Lung (tissue), 12 donors: ENCODE measurements around the gene TMEM61. TPM values are rescaled to one million over a fixed set of nuclear protein-coding genes. Genes with fewer than 3 reads are reported as not detected.
A peak's percentile ranks its signal among the peaks of the same experiment; 100 is the strongest.

Experiments used
- ATAC-seq: fragments of 200-7000 bp; cut with Tn5 transposase; one replicate; pipeline ENCODE4 v1.9.1; 2020; ENCODE audit warnings: moderate number of reproducible peaks; ENCODE audit not compliant: insufficient read depth, low FRiP score
- DNase-seq, 3 donors: peaks; one replicate each; pipeline ENCODE4 v3.0.0-alpha.2; 2013 to 2017
- H3K27ac ChIP-seq, 2 donors: one replicate each; pipeline ENCODE4 v1.5.1; 2013; ENCODE audit warnings: mild to moderate bottlenecking in 2 of 2, moderate library complexity in 2 of 2, control low read depth in 1 of 2, inconsistent platforms in 1 of 2, low read depth in 1 of 2, low read length in 1 of 2
- H3K27me3 ChIP-seq, 3 donors: one replicate each; pipeline ENCODE4 v1.5.1; 2013; ENCODE audit warnings: low read length in 2 of 3; ENCODE audit not compliant: control insufficient read depth in 3 of 3, insufficient read depth in 3 of 3
- H3K36me3 ChIP-seq, 4 donors: one replicate each; pipeline ENCODE4 v1.5.1; 2013; ENCODE audit warnings: low read length in 4 of 4, mild to moderate bottlenecking in 1 of 4, moderate library complexity in 1 of 4; ENCODE audit not compliant: control insufficient read depth in 4 of 4, insufficient read depth in 4 of 4
- H3K4me1 ChIP-seq, 5 donors: one replicate each; pipeline ENCODE4 v1.5.1; 2013; ENCODE audit warnings: low read length in 5 of 5, mild to moderate bottlenecking in 2 of 5, moderate library complexity in 1 of 5; ENCODE audit not compliant: control insufficient read depth in 5 of 5, insufficient read depth in 5 of 5
- H3K4me3 ChIP-seq: one replicate; pipeline ENCODE4 v1.5.1; 2013; ENCODE audit warnings: mild to moderate bottlenecking, control low read depth, moderate library complexity
- H3K9ac ChIP-seq, 2 donors: one replicate each; pipeline ENCODE4 v1.5.1; 2013; ENCODE audit warnings: low read length in 2 of 2, control low read depth in 1 of 2; ENCODE audit not compliant: insufficient read depth in 1 of 2
- H3K9me3 ChIP-seq, 4 donors: one replicate each; pipeline ENCODE4 v1.5.1; 2013; ENCODE audit warnings: low read length in 3 of 4, mild to moderate bottlenecking in 1 of 4, moderate library complexity in 1 of 4; ENCODE audit not compliant: control insufficient read depth in 4 of 4, insufficient read depth in 3 of 4
- WGBS, 2 donors: extraction: QIAGEN DNeasy Blood & Tissue Kit; methylation state at CpG; one replicate each; pipeline ENCODE4 v1.1.7; 2013; 5-methylcytosine and 5-hydroxymethylcytosine counted together
- polyA plus RNA-seq, 2 donors: library from polyadenylated mRNA; stranded (reverse); fragments of 200-250 nt; gene quantifications; one replicate each; pipeline ENCODE4 v1.2.1, GENCODE V29; 2013
- total RNA-seq, 2 donors: library from RNA; depleted of rRNA in 1 of 2; stranded (reverse); fragments of >200 nt in 1 of 2; gene quantifications; one replicate each; pipeline ENCODE4 v1.2.1, GENCODE V29; 2014 to 2021
- TF ChIP-seq, protein P1 (sequence below): IDR thresholded peaks from 2 replicates; pipeline ENCODE4 v1.5.1; 2012; ENCODE audit warnings: mild to moderate bottlenecking; ENCODE audit errors: control extremely low read depth, extremely low read depth
- donor health status: control.
- donor health status: control.
- donor health status: Bipolar disorder and iron deficiency.
- donor health status: healthy.
- donor health status: DM: yes; HTN: yes; CAD: no.

TMEM61 gene
- total and polyA plus RNA-seq, 4 donors: 0.91 to 2.1 (median 1.3) TPM

DNA sequence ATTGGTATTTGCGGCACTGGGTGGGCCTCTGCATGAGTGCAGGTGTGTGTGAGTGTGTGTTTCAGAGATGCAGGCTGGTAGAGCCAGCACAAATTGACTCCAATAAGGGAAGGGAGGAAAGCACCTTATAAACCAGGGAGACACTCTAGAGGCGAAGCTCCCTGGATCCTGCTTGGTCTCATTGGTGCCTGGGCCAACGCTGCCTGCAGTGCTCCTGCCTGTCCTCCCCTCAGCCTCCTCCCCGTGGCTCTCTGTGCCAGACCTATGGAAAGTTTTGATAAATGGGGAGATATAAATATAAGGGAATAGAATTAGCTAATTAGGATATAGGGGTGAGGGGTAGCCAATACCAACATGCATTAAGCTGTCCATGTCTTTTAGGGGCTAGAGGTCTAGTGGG is 20.9 kb downstream of the TMEM61 start:
- WGBS, 2 donors: 91 to 99% methylated on average over 4 of the region's 4 CpGs
- peaks cover 0 to 7% (median 0%) of the 10 kb centered on the region in 5 donors for H3K4me1 ChIP-seq
- H3K9me3 ChIP-seq: peaks cover 0 to under 1% (median 0%) of the 10 kb centered on the region in 4 donors
- no peak for ATAC-seq
- no peaks in the 10 kb centered on the region for H3K36me3 ChIP-seq
- DNase-seq: no peak
- no peak overlapping the region for H3K27ac ChIP-seq
- H3K9ac ChIP-seq: no peak overlapping the region
- TF ChIP-seq, protein P1, sequence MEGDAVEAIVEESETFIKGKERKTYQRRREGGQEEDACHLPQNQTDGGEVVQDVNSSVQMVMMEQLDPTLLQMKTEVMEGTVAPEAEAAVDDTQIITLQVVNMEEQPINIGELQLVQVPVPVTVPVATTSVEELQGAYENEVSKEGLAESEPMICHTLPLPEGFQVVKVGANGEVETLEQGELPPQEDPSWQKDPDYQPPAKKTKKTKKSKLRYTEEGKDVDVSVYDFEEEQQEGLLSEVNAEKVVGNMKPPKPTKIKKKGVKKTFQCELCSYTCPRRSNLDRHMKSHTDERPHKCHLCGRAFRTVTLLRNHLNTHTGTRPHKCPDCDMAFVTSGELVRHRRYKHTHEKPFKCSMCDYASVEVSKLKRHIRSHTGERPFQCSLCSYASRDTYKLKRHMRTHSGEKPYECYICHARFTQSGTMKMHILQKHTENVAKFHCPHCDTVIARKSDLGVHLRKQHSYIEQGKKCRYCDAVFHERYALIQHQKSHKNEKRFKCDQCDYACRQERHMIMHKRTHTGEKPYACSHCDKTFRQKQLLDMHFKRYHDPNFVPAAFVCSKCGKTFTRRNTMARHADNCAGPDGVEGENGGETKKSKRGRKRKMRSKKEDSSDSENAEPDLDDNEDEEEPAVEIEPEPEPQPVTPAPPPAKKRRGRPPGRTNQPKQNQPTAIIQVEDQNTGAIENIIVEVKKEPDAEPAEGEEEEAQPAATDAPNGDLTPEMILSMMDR: no peak
- H3K27me3 ChIP-seq: peaks cover 4 to 20% (median 11%) of the 10 kb centered on the region in 3 donors
- no peak overlapping the region for H3K4me3 ChIP-seq

DNA sequence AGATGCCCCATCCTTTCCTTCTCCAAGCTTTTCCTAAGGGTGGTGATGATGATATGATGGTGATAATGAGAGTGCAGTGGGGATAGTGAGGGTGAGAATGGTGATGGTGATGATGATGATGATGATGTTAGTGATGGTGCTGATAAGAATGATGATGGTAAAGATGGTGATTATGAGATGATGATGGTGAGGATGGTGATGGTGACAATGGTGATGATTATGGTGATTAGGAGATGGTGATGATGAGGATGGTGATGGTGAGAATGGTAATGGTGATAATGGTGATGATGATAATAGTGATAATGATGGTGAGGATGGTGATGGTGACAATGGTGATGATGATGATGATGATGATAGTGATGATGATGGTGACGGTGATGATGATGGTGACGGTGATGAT is 22.3 kb downstream of the TMEM61 start:
- DNase-seq (peak in 1 of 3 donors; percentile 30), ATAC-seq (no peak)
- no peak overlapping the region for H3K9ac ChIP-seq
- peaks cover 0 to 7% (median 4%) of the 10 kb centered on the region in 3 donors for H3K27me3 ChIP-seq
- no peaks in the 10 kb centered on the region for H3K36me3 ChIP-seq
- no peak overlapping the region for H3K4me3 ChIP-seq
- TF ChIP-seq, protein P1: no peak
- no peaks in the 10 kb centered on the region for H3K9me3 ChIP-seq
- H3K4me1 ChIP-seq: no peaks in the 10 kb centered on the region
- WGBS, 2 donors: 38 to 61% methylated on average over 2 of the region's 2 CpGs
- no peak overlapping the region for H3K27ac ChIP-seq

DNA sequence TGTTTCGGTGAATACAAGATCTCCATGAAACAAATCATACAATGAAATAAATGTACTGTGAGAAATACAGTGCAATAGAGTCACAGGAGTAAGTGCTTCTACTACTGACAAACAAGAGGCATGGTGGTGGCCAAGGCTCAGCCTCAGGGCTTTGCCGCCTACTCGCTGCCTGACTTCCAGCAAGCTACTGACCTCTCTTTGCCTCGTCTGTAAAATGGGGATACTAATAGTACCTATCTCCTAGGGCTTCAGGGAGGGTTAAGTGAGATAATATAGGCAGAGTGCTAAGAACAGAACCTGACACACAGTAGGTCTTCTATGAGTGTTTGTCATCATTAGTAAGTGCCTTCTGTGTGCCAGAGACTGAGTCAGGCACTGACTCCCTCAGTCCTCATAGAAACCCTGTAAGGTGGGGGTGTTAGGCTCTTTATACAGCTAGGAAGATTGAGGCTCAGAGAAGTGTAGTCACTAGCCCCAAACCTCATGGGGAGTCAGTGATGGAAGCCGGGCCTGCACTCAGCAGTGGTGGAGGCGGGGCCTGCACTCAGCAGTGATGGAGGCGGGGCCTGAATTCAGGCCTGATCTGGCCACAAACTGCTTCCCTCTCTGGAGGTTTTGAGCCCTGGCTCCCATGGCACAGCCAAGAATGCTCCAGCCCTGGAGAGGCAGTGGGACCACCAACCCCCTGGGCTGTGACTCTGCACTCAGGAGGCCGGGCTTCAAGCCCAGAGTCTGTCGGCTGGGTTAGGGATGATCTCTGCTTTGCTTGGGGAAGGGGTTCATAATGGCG is 25.1 kb downstream of the TMEM61 start:
- Histone ChIP-seq H3K9ac (no peak overlapping the region), H3K4me1 (no peaks in the 10 kb centered on the region), H3K27me3 (no peaks in the 10 kb centered on the region), H3K36me3 (no peaks in the 10 kb centered on the region), H3K4me3 (no peak overlapping the region), H3K9me3 (peaks cover 0 to 5% (median 0%) of the 10 kb centered on the region in 4 donors), H3K27ac (no peak overlapping the region)
- TF ChIP-seq, protein P1: no peak
- WGBS, 2 donors: 86 to 88% methylated on average over 10 of the region's 10 CpGs
- ATAC-seq: no peak
- no peak for DNase-seq
